Progenitor cell of endocrine pancreas (in vitro differentiated cells): Measurements from ENCODE around the gene TNS2. TPM values are rescaled to one million over a fixed set of nuclear protein-coding genes. Genes with fewer than 3 reads are reported as not detected.

Source experiments
- DNase-seq: peaks from one replicate; pipeline ENCODE4 v3.0.0; 2021; ENCODE audit warnings: low spot score; ENCODE audit not compliant: unreplicated experiment
- H3K27ac Mint-ChIP-seq: 2 replicates; pipeline ENCODE4 v1.8.0; 2021; ENCODE audit warnings: mild to moderate bottlenecking, moderate library complexity, mixed read lengths
- H3K27me3 Mint-ChIP-seq: 2 replicates; pipeline ENCODE4 v1.8.0; 2021; ENCODE audit warnings: mixed read lengths
- H3K36me3 Mint-ChIP-seq: 2 replicates; pipeline ENCODE4 v1.8.0; 2022; ENCODE audit warnings: mixed read lengths; ENCODE audit not compliant: insufficient read depth
- H3K4me1 Mint-ChIP-seq: 2 replicates; pipeline ENCODE4 v1.8.0; 2021; ENCODE audit warnings: low read depth, mixed read lengths
- H3K4me3 Mint-ChIP-seq: 2 replicates; pipeline ENCODE4 v1.8.0; 2021; ENCODE audit warnings: low read depth, mild to moderate bottlenecking, moderate library complexity, mixed read lengths
- H3K9me3 Mint-ChIP-seq: 2 replicates; pipeline ENCODE4 v1.8.0; 2021; ENCODE audit warnings: low read depth, mixed read lengths
- CTCF ChIP-seq: fragments of 200-600 bp; sonication (generic); IDR thresholded peaks from one replicate; pipeline ENCODE4 v1.5.0; 2021; ENCODE audit warnings: antibody characterized with exemption, mild to moderate bottlenecking; ENCODE audit not compliant: unreplicated experiment
- long read RNA-seq: library from polyadenylated mRNA; unstranded; transcript quantifications from one replicate; pipeline ENCODE4 v2.0.0, GENCODE V29; 2020
- total RNA-seq: library from RNA; stranded (reverse); gene quantifications from 2 replicates; pipeline ENCODE4 v1.2.1, GENCODE V29; 2021

Gene TNS2
- total RNA-seq, result 6.6 and 7.3 TPM in 2 replicates
- long read RNA-seq, result 0 reads

- Mint-ChIP-seq H3K9me3 (no peaks in the 10 kb centered on the region), H3K36me3 (no peaks in the 10 kb centered on the region), H3K27me3 (peaks cover 2% of the 10 kb centered on the region), H3K27ac (peak within 1 kb of the TSS; percentile 65), H3K4me1 (peaks cover 35% of the 10 kb centered on the region), H3K4me3 (no peak within 1 kb of the TSS)
- DNase-seq, result no peak
- no peak for TF ChIP-seq CTCF
Observed at GRCh38 chr12:53049571-53050318, at the start of gene TNS2. Gene TNS2 (plus strand): TSS chr12:53050065. CDS start chr12:53050186, 121 bp downstream.

GRCh38 chr12:53004178-53004577 is 45.7 kb upstream of the TNS2 start:
- H3K9me3 Mint-ChIP-seq, result no peaks in the 10 kb centered on the region

GRCh38 chr12:53004582-53004981 is 45.3 kb upstream of the TNS2 start:
- H3K4me1 Mint-ChIP-seq, result peaks cover 24% of the 10 kb centered on the region
- DNase-seq, result no peak
- peak overlapping the region; percentile 100 for H3K4me3 Mint-ChIP-seq
- H3K36me3 Mint-ChIP-seq, result no peaks in the 10 kb centered on the region
- H3K27ac Mint-ChIP-seq, result peak overlapping the region; percentile 60
- H3K9me3 Mint-ChIP-seq, result no peaks in the 10 kb centered on the region
- no peak for TF ChIP-seq CTCF
- H3K27me3 Mint-ChIP-seq, result no peaks in the 10 kb centered on the region

More at GRCh38 chr12:53004178-53004577, 45.7 kb upstream of the TNS2 start:
- Mint-ChIP-seq H3K36me3 (no peaks in the 10 kb centered on the region), H3K27me3 (no peaks in the 10 kb centered on the region), H3K27ac (peak overlapping the region; percentile 60), H3K4me3 (peak overlapping the region; percentile 100), H3K4me1 (peaks cover 23% of the 10 kb centered on the region)
- DNase-seq, result no peak
- TF ChIP-seq CTCF, result no peak

- peaks cover 31% of the 10 kb centered on the region for H3K4me1 Mint-ChIP-seq
- peak overlapping the region; percentile 100 for H3K4me3 Mint-ChIP-seq
- DNase-seq, result no peak
- no peaks in the 10 kb centered on the region for H3K36me3 Mint-ChIP-seq
- TF ChIP-seq CTCF, result no peak
- H3K9me3 Mint-ChIP-seq, result no peaks in the 10 kb centered on the region
- H3K27ac Mint-ChIP-seq, result peak overlapping the region; percentile 99
- H3K27me3 Mint-ChIP-seq, result no peaks in the 10 kb centered on the region
Observed at GRCh38 chr12:53005215-53005985, 44.5 kb upstream of the TNS2 start.

GRCh38 chr12:53005986-53006809 is 43.7 kb upstream of the TNS2 start, which contains the start of gene EIF4B:
Gene EIF4B (plus strand): TSS chr12:53006456. CDS start chr12:53006484, 28 bp downstream.
- peak within 1 kb of the TSS; percentile 100 for H3K4me3 Mint-ChIP-seq

More at GRCh38 chr12:53005986-53006809, 43.7 kb upstream of the TNS2 start, which contains the start of gene EIF4B:
- no peaks in the 10 kb centered on the region for H3K9me3 Mint-ChIP-seq
- no peaks in the 10 kb centered on the region for H3K27me3 Mint-ChIP-seq
- H3K36me3 Mint-ChIP-seq, result no peaks in the 10 kb centered on the region
- peak; percentile 98 for DNase-seq
- peak within 1 kb of the TSS; percentile 99 for H3K27ac Mint-ChIP-seq
- H3K4me1 Mint-ChIP-seq, result peaks cover 33% of the 10 kb centered on the region
- no peak for TF ChIP-seq CTCF
